Colonic mucosa (tissue), 4 donors: Measurements from ENCODE around the gene KIAA1217. TPM values are rescaled to one million over a fixed set of nuclear protein-coding genes. Genes with fewer than 3 reads are reported as not detected.

Source experiments
- DNase-seq: peaks from one replicate; pipeline ENCODE4 v3.0.0-alpha.2; 2020
- H3K27ac ChIP-seq: fragments of 200-600 bp; one replicate; pipeline ENCODE4 v1.8.0; 2021
- H3K27me3 ChIP-seq: fragments of 200-600 bp; one replicate; pipeline ENCODE4 v1.8.0; 2021
- H3K36me3 ChIP-seq: fragments of 200-600 bp; one replicate; pipeline ENCODE4 v1.8.0; 2021
- H3K4me1 ChIP-seq: fragments of 200-600 bp; one replicate; pipeline ENCODE4 v1.8.0; 2021; ENCODE audit warnings: mild to moderate bottlenecking
- H3K4me3 ChIP-seq: fragments of 200-600 bp; one replicate; pipeline ENCODE4 v1.8.0; 2021
- H3K9ac ChIP-seq, 2 donors: one replicate each; pipeline ENCODE4 v1.7.0; 2013; ENCODE audit warnings: control low read depth in 2 of 2, low read depth in 2 of 2, low read length in 2 of 2
- H3K9me3 ChIP-seq: fragments of 200-600 bp; one replicate; pipeline ENCODE4 v1.8.0; 2021
- CTCF ChIP-seq: fragments of 200-600 bp; IDR thresholded peaks from one replicate; pipeline ENCODE4 v1.8.0; 2022; ENCODE audit warnings: antibody characterized with exemption, mild to moderate bottlenecking
- intact Hi-C: fragments of 100-400 bp; cut with DNase I; formaldehyde crosslinking; loops from one replicate; pipeline ENCODE4 v1.14.1; 2022
- microRNA-seq: library from miRNA; unstranded; fragments of <30 nt; microRNA quantifications from one replicate; pipeline ENCODE4, GENCODE V29; 2019
- total RNA-seq, 2 donors: library from RNA; stranded (reverse); fragmentation: NEBNext Ultra II Directional in 1 of 2; extraction: Animal tissue kit (Norgen Biotek cat#: 25700) in 1 of 2; gene quantifications; one replicate each; pipeline ENCODE4 v1.2.1, GENCODE V29; 2021
- donor health status: healthy.
- donor health status: DM: no; HTN: no; CAD: no.
- donor health status: DM: no; HTN: no; CAD: no.

Gene KIAA1217
- total RNA-seq, 2 donors from 2014 or later, result 34.2 to 61.2 TPM

- Histone ChIP-seq H3K4me1 (no peaks in the 10 kb centered on the region), H3K9me3 (no peaks in the 10 kb centered on the region), H3K4me3 (no peak overlapping the region), H3K9ac (no peak overlapping the region), H3K36me3 (no peaks in the 10 kb centered on the region), H3K27me3 (no peaks in the 10 kb centered on the region), H3K27ac (no peak overlapping the region)
- intact Hi-C loops, result no loop called here
- no peak for TF ChIP-seq CTCF
- DNase-seq, result no peak
Measured at GRCh38 chr10:24596217-24596930, 387.4 kb downstream of the KIAA1217 start.

- DNase-seq, result no peak
- Histone ChIP-seq H3K9ac (no peak overlapping the region), H3K27ac (no peak overlapping the region), H3K4me1 (no peaks in the 10 kb centered on the region), H3K4me3 (no peak overlapping the region), H3K27me3 (no peaks in the 10 kb centered on the region), H3K36me3 (no peaks in the 10 kb centered on the region), H3K9me3 (no peaks in the 10 kb centered on the region)
- TF ChIP-seq CTCF, result no peak
- intact Hi-C loops, result no loop called here
Measured at GRCh38 chr10:24597426-24597825, 388.5 kb downstream of the KIAA1217 start.

Small RNA genes within 50 kb of the gene (microRNA-seq; reads per million reads assigned to microRNA genes)
- not detected for gene MIR603
